Gastroesophageal sphincter (tissue), 4 donors: Measurements from ENCODE around the gene EIF2AK3. TPM values are rescaled to one million over a fixed set of nuclear protein-coding genes. Genes with fewer than 3 reads are reported as not detected.

Source experiments
- ATAC-seq: fragments of 150-250 bp; one replicate; pipeline ENCODE4 v1.9.1; 2016; ENCODE audit warnings: mild to moderate bottlenecking, moderate library complexity
- H3K27ac ChIP-seq, 4 donors: fragments of 200-600 bp; sonication (generic) in 3 of 4; 1 replicate in 3 of 4; 2 replicates in 1 of 4; pipeline ENCODE4 v1.5.1; 2016 to 2019
- H3K27me3 ChIP-seq: fragments of 200-600 bp; sonication (generic); one replicate; pipeline ENCODE4 v1.5.1; 2019
- H3K36me3 ChIP-seq, 2 donors: fragments of 200-600 bp; sonication (generic); one replicate each; pipeline ENCODE4 v1.5.1; 2019; ENCODE audit warnings: control low read depth in 1 of 2
- H3K4me1 ChIP-seq, 3 donors: fragments of 200-600 bp; sonication (generic); 1 replicate in 2 of 3; 2 replicates in 1 of 3; pipeline ENCODE4 v1.5.1; 2016 to 2019; ENCODE audit warnings: control low read depth in 2 of 3
- H3K4me3 ChIP-seq, 2 donors: fragments of 200-600 bp; sonication (generic); one replicate each; pipeline ENCODE4 v1.5.1; 2019; ENCODE audit warnings: mild to moderate bottlenecking in 1 of 2, moderate library complexity in 1 of 2
- H3K9me3 ChIP-seq, 3 donors: fragments of 200-600 bp; sonication (generic); one replicate each; pipeline ENCODE4 v1.5.1; 2017 to 2019; ENCODE audit warnings: control low read depth in 2 of 3
- EP300 ChIP-seq: sonication (generic); formaldehyde crosslinking; IDR thresholded peaks from one replicate; pipeline ENCODE4 v1.6.1; 2017; ENCODE audit warnings: antibody characterized with exemption, mild to moderate bottlenecking
- POLR2A ChIP-seq, 2 donors: fragments of 450-650 bp; IDR thresholded peaks; one replicate each; pipeline ENCODE4 v1.6.1; 2017; ENCODE audit warnings: antibody characterized with exemption in 2 of 2, mild to moderate bottlenecking in 2 of 2, moderate library complexity in 1 of 2
- POLR2AphosphoS5 ChIP-seq: sonication (generic); formaldehyde crosslinking; IDR thresholded peaks from one replicate; pipeline ENCODE4 v1.6.1; 2017; ENCODE audit warnings: antibody characterized with exemption
- WGBS, 2 donors: methylation state at CpG; one replicate each; pipeline ENCODE4 v1.1.5; 2018; ENCODE audit warnings: low coverage in 1 of 2; 5-methylcytosine and 5-hydroxymethylcytosine counted together
- total RNA-seq, 4 donors: library from RNA; depleted of rRNA; stranded (reverse); fragments of >200 nt; gene quantifications; one replicate each; pipeline ENCODE4 v1.1.0, GENCODE V29; 2016
- TF ChIP-seq, protein P1 (sequence below), 4 experiments: fragments of 200-600 bp in 2 of 4; fragments of 450-650 bp in 2 of 4; sonication (generic) in 1 of 4; IDR thresholded peaks; one replicate each; pipeline ENCODE4 v1.5.1; 2017 to 2019; ENCODE audit warnings: antibody characterized with exemption in 4 of 4, mild to moderate bottlenecking in 2 of 4, moderate library complexity in 2 of 4

EIF2AK3 gene
- total RNA-seq, result 10 to 100 TPM in 3 of 4 donors, 1 to 10 TPM in 1; 9.6 to 22.0 (median 14.7) TPM

DNA sequence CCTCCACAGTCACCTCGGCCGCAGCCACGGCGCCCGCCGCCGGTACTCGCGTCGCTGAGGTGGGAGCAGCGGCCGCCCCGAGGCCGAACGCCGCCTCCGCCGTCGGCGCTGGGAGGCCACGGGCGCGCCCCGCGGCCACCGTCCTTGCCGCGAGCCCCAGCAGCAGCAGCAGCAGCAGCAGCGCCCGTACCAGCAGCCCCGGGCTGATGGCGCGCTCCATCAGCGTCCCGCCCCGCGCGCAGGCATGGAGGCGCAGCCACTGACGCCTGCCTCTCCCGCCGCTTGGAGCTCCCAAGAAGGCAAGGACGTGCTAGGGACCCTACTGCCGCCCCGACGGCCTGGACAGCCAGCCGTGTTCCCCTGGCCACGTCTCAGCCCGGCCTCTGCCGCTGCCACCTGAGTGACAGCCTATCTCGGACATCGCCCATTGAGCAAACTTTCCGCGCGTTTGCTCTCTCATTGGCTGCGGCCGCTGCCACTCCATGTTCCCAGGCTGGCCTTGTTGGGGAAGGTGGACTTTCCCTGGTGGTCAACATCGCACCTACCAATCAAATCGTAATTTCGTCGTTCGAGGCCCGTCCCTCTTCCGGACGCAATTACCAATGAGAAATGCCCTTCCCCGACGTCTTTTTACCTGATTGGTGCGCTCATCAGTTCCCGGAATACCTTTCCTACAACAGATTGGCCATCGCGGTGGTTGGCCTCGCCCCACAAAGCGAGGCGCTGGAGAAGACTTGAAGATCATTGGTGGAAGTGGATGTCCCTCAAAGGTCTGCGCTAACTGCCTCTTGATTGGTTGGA lies at the start of gene EIF2AK3:
Gene EIF2AK3 (minus strand): TSS at position 410 of the 801 bp plus-strand sequence. CDS start 190 bp downstream, at position 220.
- H3K9me3 ChIP-seq, result no peaks in the 10 kb centered on the region
- H3K4me1 ChIP-seq, result peaks cover 0 to 38% (median 5%) of the 10 kb centered on the region in 3 donors
- peak within 1 kb of the TSS; percentile 52 to 83 for H3K4me3 ChIP-seq
- peak; percentile 95 for ATAC-seq
- H3K27ac ChIP-seq, result peak within 1 kb of the TSS; percentile 93 to 98 (median 96)
- TF ChIP-seq, protein P1, sequence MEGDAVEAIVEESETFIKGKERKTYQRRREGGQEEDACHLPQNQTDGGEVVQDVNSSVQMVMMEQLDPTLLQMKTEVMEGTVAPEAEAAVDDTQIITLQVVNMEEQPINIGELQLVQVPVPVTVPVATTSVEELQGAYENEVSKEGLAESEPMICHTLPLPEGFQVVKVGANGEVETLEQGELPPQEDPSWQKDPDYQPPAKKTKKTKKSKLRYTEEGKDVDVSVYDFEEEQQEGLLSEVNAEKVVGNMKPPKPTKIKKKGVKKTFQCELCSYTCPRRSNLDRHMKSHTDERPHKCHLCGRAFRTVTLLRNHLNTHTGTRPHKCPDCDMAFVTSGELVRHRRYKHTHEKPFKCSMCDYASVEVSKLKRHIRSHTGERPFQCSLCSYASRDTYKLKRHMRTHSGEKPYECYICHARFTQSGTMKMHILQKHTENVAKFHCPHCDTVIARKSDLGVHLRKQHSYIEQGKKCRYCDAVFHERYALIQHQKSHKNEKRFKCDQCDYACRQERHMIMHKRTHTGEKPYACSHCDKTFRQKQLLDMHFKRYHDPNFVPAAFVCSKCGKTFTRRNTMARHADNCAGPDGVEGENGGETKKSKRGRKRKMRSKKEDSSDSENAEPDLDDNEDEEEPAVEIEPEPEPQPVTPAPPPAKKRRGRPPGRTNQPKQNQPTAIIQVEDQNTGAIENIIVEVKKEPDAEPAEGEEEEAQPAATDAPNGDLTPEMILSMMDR (IDR thresholded peaks at IDR 0.05), result peak in 2 of 4 experiments; percentile 18 to 48
- no peak for TF ChIP-seq EP300
- TF ChIP-seq POLR2A (IDR thresholded peaks at IDR 0.05), result peak; percentile 96
- peak; percentile 97 for TF ChIP-seq POLR2AphosphoS5
- 0 to 3% methylated on average over 1 to 15 of the region's 75 CpGs for WGBS, 2 donors
- no peaks in the 10 kb centered on the region for H3K27me3 ChIP-seq
- H3K36me3 ChIP-seq, result no peaks in the 10 kb centered on the region

DNA sequence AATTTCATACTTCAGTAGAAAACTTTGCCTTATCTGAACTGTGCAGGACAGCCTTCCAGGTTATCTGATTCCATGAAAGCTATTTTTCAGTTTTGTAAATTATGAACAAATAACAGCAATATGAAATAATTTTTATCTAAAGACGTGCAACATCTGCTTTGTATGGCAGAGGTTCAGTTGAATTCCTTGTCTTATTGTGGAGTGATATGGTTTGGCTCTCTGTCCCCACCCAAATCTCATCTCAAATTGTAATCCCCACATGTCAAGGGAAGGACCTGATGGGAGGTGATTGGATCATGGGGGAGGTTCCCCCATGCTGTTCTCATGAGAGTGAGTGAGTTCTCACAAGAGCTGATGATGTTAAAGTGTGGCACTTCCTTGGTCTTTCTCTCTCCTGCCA lies 46.1 kb upstream of the EIF2AK3 start:
- no peaks in the 10 kb centered on the region for H3K9me3 ChIP-seq
- no peaks in the 10 kb centered on the region for H3K36me3 ChIP-seq
- TF ChIP-seq POLR2AphosphoS5 (no peak), POLR2A (IDR thresholded peaks at IDR 0.05) (no peak)
- H3K27me3 ChIP-seq, result no peaks in the 10 kb centered on the region
- no peak for ATAC-seq
- no peak overlapping the region for H3K27ac ChIP-seq
- peaks cover 0 to 6% (median 0%) of the 10 kb centered on the region in 3 donors for H3K4me1 ChIP-seq
- 42 to 89% methylated on average over 1 of the region's 1 CpG for WGBS, 2 donors
- H3K4me3 ChIP-seq, result no peak overlapping the region

DNA sequence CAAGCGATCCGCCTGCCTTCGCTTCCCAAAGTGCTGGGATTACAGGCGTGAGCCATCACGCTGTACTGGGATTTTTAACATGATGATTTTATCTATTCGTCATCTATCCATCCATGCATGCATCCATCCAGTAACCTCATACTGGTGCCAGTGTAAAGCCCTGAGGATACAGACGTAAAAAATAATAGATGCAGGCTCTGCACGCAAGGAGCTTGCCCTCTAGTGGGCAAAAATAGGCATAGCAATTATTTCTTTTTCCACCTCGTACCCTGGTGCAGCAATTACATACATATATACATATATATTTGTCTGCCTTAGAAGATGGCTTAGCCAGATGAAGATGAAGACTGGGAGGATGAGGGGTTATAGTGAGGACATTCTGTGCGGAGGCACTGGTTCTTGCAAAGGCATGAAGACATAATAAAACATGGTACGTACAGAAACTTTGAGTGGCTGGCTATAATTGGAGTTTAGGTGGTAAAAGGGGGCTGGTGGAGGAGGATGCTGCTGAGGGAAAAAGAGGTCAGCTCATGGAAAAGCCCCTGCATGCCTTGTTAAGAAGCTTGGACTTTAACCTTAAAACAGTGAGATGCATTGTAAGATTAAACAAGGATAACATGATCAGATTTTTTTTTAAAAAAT lies 44.6 kb upstream of the EIF2AK3 start:
- no peaks in the 10 kb centered on the region for H3K9me3 ChIP-seq
- TF ChIP-seq, protein P1 (IDR thresholded peaks at IDR 0.05), result peak; percentile 69 to 85 (median 72)
- TF ChIP-seq POLR2A (IDR thresholded peaks at IDR 0.05), result no peak
- TF ChIP-seq POLR2AphosphoS5, result no peak
- no peak for TF ChIP-seq EP300
- H3K27me3 ChIP-seq, result no peaks in the 10 kb centered on the region
- WGBS, 2 donors, result 35 to 46% methylated on average over 7 to 11 of the region's 11 CpGs
- ATAC-seq, result peak; percentile 50
- H3K4me3 ChIP-seq, result no peak overlapping the region
- peaks cover 0 to 6% (median 0%) of the 10 kb centered on the region in 3 donors for H3K4me1 ChIP-seq
- no peak overlapping the region for H3K27ac ChIP-seq
- no peaks in the 10 kb centered on the region for H3K36me3 ChIP-seq

DNA sequence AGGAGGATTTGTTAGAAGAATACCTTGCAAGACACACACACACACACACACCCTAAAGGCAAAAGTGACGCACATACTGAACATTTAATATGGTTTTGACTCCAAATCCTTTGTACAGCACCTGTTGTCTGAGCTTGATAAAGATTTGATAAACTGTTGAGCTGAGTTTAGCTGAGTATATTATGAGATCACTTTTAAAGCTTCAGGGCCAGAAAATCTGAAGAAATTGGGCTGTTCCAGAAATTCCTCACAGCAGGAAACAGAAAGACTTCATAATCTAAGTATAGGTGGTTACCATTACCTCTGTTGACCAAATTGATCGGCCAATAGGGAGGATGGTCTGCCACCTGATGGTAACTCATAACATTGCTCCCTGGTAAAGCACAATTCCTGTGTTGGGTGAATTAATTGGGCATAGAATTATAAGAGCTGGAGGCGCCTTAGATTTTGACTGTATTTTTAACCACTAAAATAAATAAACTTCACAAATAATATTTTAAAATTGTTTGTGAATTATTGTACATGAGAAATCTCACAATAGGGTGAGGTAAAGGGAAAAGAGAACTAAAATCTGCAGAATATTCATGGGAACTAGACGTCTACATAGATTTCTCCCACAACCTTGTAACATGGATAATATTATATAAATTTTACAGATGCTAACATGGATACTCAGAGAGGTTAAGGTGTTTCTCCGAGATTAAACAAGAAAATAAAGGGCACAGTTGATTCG lies 42.4 kb upstream of the EIF2AK3 start:
- TF ChIP-seq, protein P1 (IDR thresholded peaks at IDR 0.05), result peak in 3 of 4 experiments; percentile 24 to 53 (median 49)
- no peak for TF ChIP-seq POLR2AphosphoS5
- no peaks in the 10 kb centered on the region for H3K9me3 ChIP-seq
- peaks cover 0 to 6% (median 0%) of the 10 kb centered on the region in 3 donors for H3K4me1 ChIP-seq
- no peaks in the 10 kb centered on the region for H3K27me3 ChIP-seq
- H3K4me3 ChIP-seq, result no peak overlapping the region
- H3K27ac ChIP-seq, result no peak overlapping the region
- H3K36me3 ChIP-seq, result no peaks in the 10 kb centered on the region
- 59 to 63% methylated on average over 6 of the region's 6 CpGs for WGBS, 2 donors
- no peak for ATAC-seq

DNA sequence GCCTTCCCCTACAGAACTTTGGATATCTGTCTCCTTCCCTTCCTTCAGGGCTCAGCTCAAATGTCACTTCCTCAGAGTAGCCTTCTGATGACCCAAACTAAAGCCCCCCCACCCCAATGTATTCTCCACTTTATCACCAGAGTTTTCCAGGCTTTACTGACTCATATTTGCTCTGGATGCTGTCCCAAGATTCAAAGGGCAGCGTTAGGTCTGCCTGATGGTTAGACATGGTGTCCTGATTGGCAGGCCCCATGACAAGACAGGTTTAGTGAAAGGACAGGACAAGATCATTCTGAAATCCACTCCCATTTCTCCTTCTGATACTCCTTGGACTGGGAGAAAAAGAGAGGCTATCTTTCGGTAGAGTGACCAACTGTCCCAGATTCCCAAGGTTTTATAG lies 41.6 kb upstream of the EIF2AK3 start:
- no peak for ATAC-seq
- Histone ChIP-seq H3K36me3 (no peaks in the 10 kb centered on the region), H3K27ac (no peak overlapping the region), H3K4me3 (no peak overlapping the region), H3K4me1 (peaks cover 0 to 6% (median 0%) of the 10 kb centered on the region in 3 donors), H3K9me3 (no peaks in the 10 kb centered on the region), H3K27me3 (no peaks in the 10 kb centered on the region)
- TF ChIP-seq POLR2A (IDR thresholded peaks at IDR 0.05) (no peak), EP300 (no peak), POLR2AphosphoS5 (no peak)
- TF ChIP-seq, protein P1 (IDR thresholded peaks at IDR 0.05), result no peak
- 100% methylated on average over 2 of the region's 2 CpGs; no CpG with 5 or more reads in 1 of the 2 donors for WGBS, 2 donors
